Lower leg skin (tissue), 3 donors: ENCODE data around the gene RPP14.

ENCODE experiments used
- CTCF ChIP-seq, 3 donors: fragments of 450-650 bp; IDR thresholded peaks; one replicate each; pipeline ENCODE4 v1.5.1; 2016; ENCODE audit warnings: antibody characterized with exemption in 3 of 3, mild to moderate bottlenecking in 3 of 3, moderate library complexity in 2 of 3
- POLR2A ChIP-seq, 2 donors: fragments of 450-650 bp; IDR thresholded peaks; one replicate each; pipeline ENCODE4 v1.6.1; 2016 to 2017; ENCODE audit warnings: antibody characterized with exemption in 2 of 2, mild to moderate bottlenecking in 1 of 2, moderate library complexity in 1 of 2

GRCh38 chr3:58359621-58360020 lies 53.6 kb downstream of the RPP14 start:
- no peak for TF ChIP-seq CTCF (IDR thresholded peaks at IDR 0.05)
- no peak for TF ChIP-seq POLR2A (IDR thresholded peaks at IDR 0.05)
